Panc1 (cell line): ENCODE measurements around the gene NUDT15.

Source experiments
- TF ChIP-seq, protein P1 (sequence below): fragments of 450-650 bp; IDR thresholded peaks from 2 replicates; pipeline ENCODE4 v1.5.1; 2017; ENCODE audit warnings: mild to moderate bottlenecking
- TF ChIP-seq, protein P2 (sequence below), 2 experiments: IDR thresholded peaks; 2 replicates each; pipeline ENCODE4 v1.6.1; 2011 to 2012; ENCODE audit warnings: low read depth in 2 of 2, control low read depth in 1 of 2, low read length in 1 of 2, mild to moderate bottlenecking in 1 of 2, moderate library complexity in 1 of 2; ENCODE audit not compliant: insufficient read depth in 1 of 2

DNA sequence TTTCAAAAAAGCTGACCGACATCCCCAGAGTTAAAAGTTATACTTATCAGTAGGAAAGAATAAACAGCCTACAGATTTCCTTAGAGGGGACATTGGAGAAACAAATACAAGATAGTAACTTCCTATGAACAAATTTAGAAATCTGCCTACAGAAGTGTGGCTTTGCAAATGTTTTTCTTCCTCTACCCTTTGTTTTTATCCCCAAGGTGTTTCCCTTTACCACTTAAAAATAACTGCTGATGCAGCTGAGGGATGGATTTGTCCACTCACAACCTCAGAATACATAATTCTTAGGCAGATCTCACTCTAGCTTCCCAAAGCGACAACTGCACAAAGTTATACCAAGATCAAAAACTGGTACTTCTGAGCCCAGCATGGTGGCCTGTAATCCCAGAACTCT is 36.5 kb downstream of the NUDT15 start:
- TF ChIP-seq, protein P1, sequence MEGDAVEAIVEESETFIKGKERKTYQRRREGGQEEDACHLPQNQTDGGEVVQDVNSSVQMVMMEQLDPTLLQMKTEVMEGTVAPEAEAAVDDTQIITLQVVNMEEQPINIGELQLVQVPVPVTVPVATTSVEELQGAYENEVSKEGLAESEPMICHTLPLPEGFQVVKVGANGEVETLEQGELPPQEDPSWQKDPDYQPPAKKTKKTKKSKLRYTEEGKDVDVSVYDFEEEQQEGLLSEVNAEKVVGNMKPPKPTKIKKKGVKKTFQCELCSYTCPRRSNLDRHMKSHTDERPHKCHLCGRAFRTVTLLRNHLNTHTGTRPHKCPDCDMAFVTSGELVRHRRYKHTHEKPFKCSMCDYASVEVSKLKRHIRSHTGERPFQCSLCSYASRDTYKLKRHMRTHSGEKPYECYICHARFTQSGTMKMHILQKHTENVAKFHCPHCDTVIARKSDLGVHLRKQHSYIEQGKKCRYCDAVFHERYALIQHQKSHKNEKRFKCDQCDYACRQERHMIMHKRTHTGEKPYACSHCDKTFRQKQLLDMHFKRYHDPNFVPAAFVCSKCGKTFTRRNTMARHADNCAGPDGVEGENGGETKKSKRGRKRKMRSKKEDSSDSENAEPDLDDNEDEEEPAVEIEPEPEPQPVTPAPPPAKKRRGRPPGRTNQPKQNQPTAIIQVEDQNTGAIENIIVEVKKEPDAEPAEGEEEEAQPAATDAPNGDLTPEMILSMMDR, result no peak
- TF ChIP-seq, protein P2, sequence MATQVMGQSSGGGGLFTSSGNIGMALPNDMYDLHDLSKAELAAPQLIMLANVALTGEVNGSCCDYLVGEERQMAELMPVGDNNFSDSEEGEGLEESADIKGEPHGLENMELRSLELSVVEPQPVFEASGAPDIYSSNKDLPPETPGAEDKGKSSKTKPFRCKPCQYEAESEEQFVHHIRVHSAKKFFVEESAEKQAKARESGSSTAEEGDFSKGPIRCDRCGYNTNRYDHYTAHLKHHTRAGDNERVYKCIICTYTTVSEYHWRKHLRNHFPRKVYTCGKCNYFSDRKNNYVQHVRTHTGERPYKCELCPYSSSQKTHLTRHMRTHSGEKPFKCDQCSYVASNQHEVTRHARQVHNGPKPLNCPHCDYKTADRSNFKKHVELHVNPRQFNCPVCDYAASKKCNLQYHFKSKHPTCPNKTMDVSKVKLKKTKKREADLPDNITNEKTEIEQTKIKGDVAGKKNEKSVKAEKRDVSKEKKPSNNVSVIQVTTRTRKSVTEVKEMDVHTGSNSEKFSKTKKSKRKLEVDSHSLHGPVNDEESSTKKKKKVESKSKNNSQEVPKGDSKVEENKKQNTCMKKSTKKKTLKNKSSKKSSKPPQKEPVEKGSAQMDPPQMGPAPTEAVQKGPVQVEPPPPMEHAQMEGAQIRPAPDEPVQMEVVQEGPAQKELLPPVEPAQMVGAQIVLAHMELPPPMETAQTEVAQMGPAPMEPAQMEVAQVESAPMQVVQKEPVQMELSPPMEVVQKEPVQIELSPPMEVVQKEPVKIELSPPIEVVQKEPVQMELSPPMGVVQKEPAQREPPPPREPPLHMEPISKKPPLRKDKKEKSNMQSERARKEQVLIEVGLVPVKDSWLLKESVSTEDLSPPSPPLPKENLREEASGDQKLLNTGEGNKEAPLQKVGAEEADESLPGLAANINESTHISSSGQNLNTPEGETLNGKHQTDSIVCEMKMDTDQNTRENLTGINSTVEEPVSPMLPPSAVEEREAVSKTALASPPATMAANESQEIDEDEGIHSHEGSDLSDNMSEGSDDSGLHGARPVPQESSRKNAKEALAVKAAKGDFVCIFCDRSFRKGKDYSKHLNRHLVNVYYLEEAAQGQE (IDR thresholded peaks at IDR 0.05; ENCODE audit: insufficient read depth in 1 of 2, low read depth in 2 of 2, low read length in 1 of 2), result no peak
